GM18867 (cell line): Measurements from ENCODE around the gene ZNF148.
"Not testable (repeated sequence)": the region's sequence is repeated elsewhere in the genome, so short reads cannot be mapped to it uniquely, and the experiment has no call there.

Experiments used
- ATAC-seq: cut with Tn5 transposase; IDR thresholded peaks from one replicate; pipeline ENCODE4 v1.9.1; 2021; ENCODE audit warnings: mild to moderate bottlenecking, moderate library complexity; ENCODE audit not compliant: unreplicated experiment

Gene ZNF148

DNA sequence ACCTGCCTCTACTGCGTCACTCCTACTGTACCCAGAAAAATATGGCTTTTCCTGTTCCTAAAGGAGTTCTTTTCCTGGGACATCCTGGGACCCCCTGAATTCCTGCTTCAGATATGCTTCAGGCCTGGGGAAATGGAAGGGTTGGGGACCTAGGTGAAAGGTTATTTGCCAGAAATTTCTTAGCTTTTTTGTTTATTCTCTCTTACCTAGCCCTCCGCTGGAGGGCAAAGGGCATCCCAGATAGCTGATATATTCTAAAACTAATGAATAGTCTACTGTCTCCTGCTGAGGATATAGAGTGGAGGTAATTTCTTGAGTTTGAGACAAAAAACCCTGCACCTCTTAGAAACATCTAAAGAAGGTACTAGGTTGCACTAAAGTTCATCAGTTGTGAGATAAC, 3.6 kb upstream of the ZNF148 start:
- ATAC-seq: no peak

GRCh38 chr3:125375950-125376679, 990 bp upstream of the ZNF148 start:
- peak; percentile 1 for ATAC-seq

DNA sequence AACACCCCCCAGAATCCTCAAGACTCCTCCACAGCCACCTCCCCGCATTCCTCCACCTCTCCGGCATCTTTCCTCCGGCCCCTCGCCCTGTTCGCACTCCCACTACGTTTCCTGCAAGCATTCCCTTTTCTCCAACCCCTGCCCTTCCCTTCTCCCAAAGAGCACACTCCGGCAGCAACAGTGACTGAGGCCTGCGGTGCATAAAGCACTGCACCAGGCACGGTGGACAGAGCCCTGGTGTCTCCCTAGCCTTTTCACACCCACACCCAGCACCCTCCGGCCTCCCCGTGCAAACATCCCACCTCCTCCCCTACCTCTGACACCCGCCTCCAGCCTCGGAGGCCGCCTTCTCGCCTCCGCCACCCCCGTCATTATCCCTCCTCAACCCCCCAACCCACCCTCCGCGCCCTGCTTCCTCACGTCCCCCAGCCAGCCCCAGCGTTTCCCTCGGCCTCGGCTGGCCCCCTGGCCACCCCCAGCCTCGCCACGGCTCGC, 577 bp downstream of the ZNF148 start:
- ATAC-seq: peak; percentile 24

DNA sequence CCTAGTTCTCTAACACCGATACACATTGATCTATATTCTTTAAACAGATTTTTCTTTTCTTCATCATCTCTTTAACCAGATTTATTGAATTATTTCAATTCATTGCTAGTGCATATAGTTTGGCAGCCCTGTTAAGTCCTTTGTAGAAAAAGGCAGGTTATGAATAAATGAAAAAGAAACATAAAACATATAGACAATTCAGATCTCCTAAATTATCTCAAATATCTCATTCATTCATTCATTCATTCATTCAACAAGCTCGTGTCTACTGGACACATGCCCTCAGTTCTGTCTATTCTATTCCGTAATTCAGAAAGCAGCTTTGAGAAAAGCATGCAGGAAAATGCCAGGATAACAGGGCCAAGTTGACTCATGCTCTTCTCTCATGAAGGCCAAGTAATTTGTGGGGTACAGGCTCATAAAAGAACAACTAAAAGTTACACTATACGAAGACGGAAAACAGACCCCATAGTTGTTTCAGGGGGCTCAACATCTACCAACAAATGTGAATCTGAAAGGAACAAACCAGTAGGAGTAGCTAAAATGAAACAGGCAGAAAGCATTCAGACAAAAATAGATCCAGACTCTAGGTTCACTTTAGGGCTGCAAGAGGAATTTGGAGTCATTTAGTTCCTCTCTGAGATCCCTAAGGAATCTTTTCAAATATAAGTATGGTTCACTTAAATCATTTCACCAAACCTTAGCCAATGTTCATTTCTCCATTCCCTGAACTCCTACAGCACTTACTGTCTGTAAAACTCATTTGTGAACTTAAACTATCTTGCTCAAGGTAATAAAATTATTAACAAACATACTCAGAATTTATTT, 7.5 kb downstream of the ZNF148 start:
- no peak for ATAC-seq

GRCh38 chr3:125366132-125366531, 9.0 kb downstream of the ZNF148 start:
- ATAC-seq: no peak

DNA sequence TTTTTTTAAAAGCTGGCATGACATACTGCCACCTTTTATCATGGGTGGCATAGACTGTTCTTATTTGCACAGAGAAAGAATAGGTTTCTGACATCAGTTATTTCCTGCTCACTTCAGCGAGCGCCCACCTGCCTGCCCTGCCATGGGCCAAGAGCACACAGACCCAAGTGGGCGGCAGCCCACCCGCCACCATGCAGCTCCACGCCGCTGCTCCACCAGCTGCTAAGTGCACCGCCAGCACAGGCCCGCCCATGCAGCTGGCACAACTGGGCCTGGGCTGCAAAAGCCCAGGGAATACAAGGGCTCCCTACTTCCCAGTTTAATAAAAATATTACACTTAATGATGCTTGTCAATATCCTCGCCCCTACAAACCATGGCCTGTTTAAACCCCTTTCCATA, 15.4 kb downstream of the ZNF148 start:
- ATAC-seq: no peak

- ATAC-seq: no peak
These were observed 16.2 kb downstream of the ZNF148 start for GRCh38 chr3:125358923-125359322.

- no peak for ATAC-seq
These were observed 17.3 kb downstream of the ZNF148 start for GRCh38 chr3:125357837-125358236.

- peak; percentile 50 for ATAC-seq
These were observed 18.0 kb downstream of the ZNF148 start for GRCh38 chr3:125357032-125357658.

DNA sequence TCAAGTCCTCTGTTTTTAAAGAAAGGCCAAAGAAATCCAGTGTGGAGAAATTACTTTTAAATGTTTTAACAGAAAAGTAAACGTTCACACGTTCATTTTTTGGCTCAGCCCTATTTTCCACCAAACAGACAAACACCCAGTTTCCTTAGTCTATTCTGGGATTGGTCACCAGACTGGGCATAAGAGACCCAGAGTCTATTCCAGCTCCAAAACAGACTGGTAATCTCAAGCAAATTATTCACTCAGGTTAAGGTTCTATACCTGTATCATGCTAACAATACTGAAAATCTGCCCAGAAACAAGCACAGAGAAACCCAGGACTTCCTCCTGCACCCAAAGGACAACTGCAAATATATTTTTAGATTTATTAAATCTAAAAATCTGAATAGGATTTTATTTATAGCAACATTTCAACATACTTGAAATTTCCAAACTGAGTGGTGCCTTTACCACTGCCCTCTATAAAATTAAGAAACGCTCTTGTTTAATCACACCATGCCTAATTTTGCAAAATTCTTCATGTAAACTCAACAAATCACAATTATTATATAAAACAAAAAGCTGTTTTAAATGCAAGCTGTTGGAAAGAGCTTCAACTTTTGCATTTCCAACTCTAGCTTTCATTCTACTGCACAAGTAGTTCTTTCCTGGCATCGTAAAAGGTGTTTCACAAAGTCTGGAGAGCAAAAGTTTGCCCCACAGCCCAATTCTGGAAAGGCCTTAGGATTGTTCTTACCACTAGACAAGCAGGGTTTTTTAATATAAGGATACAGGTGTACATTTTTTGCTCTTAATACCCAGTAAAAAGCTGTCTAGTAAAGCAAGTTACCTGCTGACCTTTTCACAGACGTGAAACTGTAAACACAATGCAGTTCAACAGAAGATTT, 18.7 kb downstream of the ZNF148 start:
- ATAC-seq: no peak

DNA sequence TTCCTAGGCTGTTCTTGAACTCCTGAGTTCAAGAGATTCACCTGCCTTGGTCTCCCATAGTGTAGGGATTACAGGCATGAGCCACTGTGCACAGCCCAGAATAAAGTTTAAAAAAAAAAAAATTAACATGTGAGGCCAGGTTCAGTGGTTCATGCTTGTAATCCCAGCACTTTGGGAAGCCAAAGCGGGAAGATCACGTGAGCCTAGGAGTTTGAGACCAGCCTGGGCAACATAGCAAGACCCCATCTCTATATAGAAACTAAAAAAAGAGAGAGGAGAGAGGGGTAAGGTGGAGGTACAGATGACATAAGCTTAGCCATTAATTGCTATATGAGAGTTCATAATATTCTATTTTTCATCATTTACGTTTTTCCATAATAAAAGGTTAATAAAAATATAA, 21.5 kb downstream of the ZNF148 start:
- ATAC-seq: no peak

- ATAC-seq: no peak
These were observed 22.0 kb downstream of the ZNF148 start for GRCh38 chr3:125353128-125353527.

- ATAC-seq: no peak
These were observed 23.2 kb downstream of the ZNF148 start for GRCh38 chr3:125351814-125352456.

DNA sequence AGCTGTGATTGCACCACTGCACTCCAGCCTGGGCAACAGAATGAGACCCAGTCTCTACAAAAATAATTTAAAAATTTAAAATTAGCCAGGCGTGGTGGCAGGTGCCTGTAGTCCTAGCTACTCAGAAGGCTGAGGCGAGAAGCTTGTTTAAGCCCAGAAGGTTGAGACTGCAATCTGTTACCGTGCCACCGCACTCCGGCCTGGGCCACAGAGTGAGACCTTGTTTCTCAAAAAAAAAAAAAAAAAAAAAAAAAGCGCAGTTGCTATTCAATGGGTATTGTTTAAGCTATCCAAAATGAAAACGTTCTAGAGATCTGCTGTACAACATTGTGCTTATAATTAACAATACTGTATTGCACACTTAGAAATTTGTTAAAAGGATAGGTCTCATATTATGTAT, 24.0 kb downstream of the ZNF148 start:
- no peak for ATAC-seq

GRCh38 chr3:125350597-125350996, 24.5 kb downstream of the ZNF148 start:
- ATAC-seq: no peak

DNA sequence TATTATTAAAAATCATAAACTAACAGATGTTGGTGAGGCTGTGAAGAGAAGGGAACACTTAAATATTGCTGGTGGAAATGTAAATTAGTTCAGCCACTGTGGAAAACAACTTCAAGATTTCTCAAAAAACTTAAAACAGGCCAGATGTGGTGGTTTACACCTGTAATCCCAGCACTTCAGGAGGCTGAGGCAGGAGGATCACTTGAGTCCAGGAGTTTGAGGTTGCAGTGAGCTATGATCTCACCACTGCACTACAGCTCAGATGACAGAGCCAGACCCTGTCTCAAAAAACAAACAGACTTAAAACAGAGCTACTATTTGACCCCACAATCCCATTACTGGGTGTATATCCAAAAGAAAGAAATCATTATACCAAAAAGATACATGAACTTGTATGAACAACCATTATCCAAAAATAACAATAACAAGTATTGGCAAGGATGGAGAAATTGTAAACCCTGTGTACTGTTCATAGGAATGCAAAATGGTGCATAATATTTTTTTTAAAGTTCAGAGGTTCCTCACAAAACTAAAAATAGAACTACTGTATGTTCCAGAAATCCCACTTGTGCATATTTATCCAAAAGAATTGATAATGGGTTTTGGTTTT, 25.5 kb downstream of the ZNF148 start:
- ATAC-seq: no peak

DNA sequence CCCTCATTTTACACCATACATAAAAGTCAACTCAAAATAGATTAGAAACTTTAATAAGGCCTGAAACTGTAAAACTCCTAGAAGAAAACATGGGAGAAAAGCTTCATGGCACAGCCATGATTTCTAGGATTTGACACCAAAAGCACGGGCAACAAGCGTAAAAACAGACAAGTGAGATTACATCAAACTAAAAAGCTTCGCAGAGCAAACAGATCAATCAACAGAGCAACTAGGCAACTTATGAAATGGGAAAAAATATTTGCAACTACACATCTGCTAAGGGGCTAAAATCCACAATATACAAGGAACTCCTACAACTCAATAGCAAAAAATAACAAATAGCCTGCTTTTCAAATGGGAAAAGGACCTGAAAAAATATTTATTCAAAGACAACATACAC, 26.1 kb downstream of the ZNF148 start:
- ATAC-seq: no peak

GRCh38 chr3:125343367-125343766, 31.8 kb downstream of the ZNF148 start:
- not testable (repeated sequence) for ATAC-seq

- ATAC-seq: no peak
These were observed 35.0 kb downstream of the ZNF148 start for GRCh38 chr3:125340121-125340520.

GRCh38 chr3:125337506-125337905, 37.6 kb downstream of the ZNF148 start:
- no peak for ATAC-seq
